DND-41 (cell line): ENCODE measurements around the gene ZNF823.

Experiments
- ATAC-seq: fragments of 200-7000 bp; cut with Tn5 transposase; 3 replicates; pipeline ENCODE4 v1.9.1; 2021; ENCODE audit warnings: low read depth; ENCODE audit not compliant: insufficient read depth
- DNase-seq: peaks from one replicate; pipeline ENCODE4 v3.0.0-alpha.2; 2020
- H2AFZ ChIP-seq: 2 replicates; pipeline ENCODE4 v1.6.0; 2012; ENCODE audit warnings: low read depth, low read length
- H3K27ac ChIP-seq: 2 replicates; pipeline ENCODE4 v1.5.1; 2012; ENCODE audit warnings: low read length, inconsistent platforms
- H3K27me3 ChIP-seq: fragments of 200-600 bp; sonication (generic); 2 replicates; pipeline ENCODE4 v1.6.0; 2012; ENCODE audit warnings: low read length, mild to moderate bottlenecking, inconsistent platforms; ENCODE audit not compliant: insufficient read depth, poor library complexity
- H3K36me3 ChIP-seq: 2 replicates; pipeline ENCODE4 v1.5.1; 2012; ENCODE audit warnings: low read length, inconsistent platforms; ENCODE audit not compliant: insufficient read depth
- H3K4me1 ChIP-seq: 2 replicates; pipeline ENCODE4 v1.5.1; 2012; ENCODE audit warnings: mild to moderate bottlenecking, low read length; ENCODE audit not compliant: insufficient read depth
- H3K4me2 ChIP-seq: 2 replicates; pipeline ENCODE4 v1.6.0; 2012; ENCODE audit warnings: mild to moderate bottlenecking, moderate library complexity, low read length, inconsistent platforms; ENCODE audit not compliant: insufficient read depth
- H3K4me3 ChIP-seq, 2 experiments: fragments of 200-600 bp in 1 of 2; shearing (Covaris generic) in 1 of 2; 2 replicates each; pipeline ENCODE4 v1.5.1; 2012 to 2016; ENCODE audit warnings: inconsistent platforms in 2 of 2, low read length in 2 of 2, mild to moderate bottlenecking in 2 of 2, low read depth in 1 of 2, moderate library complexity in 1 of 2
- H3K79me2 ChIP-seq: 2 replicates; pipeline ENCODE4 v1.6.0; 2012; ENCODE audit warnings: low read length, inconsistent platforms; ENCODE audit not compliant: insufficient read depth
- H3K9ac ChIP-seq: 2 replicates; pipeline ENCODE4 v1.6.0; 2012; ENCODE audit warnings: low read depth, mild to moderate bottlenecking, inconsistent platforms, low read length, moderate library complexity
- H3K9me3 ChIP-seq: 2 replicates; pipeline ENCODE4 v1.5.1; 2012; ENCODE audit warnings: low read length, moderate library complexity, mild to moderate bottlenecking, inconsistent platforms; ENCODE audit not compliant: insufficient read depth, severe bottlenecking
- H4K20me1 ChIP-seq: 2 replicates; pipeline ENCODE4 v1.6.0; 2012; ENCODE audit warnings: low read length; ENCODE audit not compliant: insufficient read depth
- EZH2 ChIP-seq: IDR thresholded peaks from 3 replicates; pipeline ENCODE4 v1.6.1; 2012; ENCODE audit warnings: borderline replicate concordance, low read depth, mild to moderate bottlenecking, moderate library complexity, low read length, inconsistent platforms; ENCODE audit not compliant: severe bottlenecking
- TF ChIP-seq, protein P1 (sequence below): IDR thresholded peaks from 2 replicates; pipeline ENCODE4 v1.5.1; 2012; ENCODE audit warnings: borderline replicate concordance, low read length, moderate library complexity, mild to moderate bottlenecking; ENCODE audit not compliant: poor library complexity, severe bottlenecking; ENCODE audit errors: extremely low read depth

ZNF823 gene

DNA sequence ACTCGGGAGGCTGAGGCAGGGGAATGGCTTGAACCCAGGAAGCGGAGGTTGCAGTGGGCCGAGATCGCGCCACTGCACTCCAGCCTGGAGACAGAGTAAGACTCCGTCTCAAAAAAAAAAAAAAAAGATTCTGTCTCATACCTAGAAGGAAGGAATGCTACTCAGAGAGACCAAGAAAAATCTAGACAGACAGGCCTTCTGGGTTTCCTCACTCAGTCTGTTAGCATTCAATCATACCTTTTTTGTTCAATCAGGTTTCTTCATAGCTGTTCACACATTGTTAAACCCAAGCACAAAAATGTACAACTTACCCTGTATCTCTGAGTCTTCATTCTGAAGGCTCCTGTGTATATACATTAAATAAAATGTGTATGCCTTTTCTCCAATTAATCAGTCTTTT is 40.5 kb downstream of the ZNF823 start:
- H3K27ac ChIP-seq = no peak overlapping the region
- no peaks in the 10 kb centered on the region for H4K20me1 ChIP-seq
- DNase-seq (no peak), ATAC-seq (no peak)
- TF ChIP-seq EZH2 = no peak
- TF ChIP-seq, protein P1, sequence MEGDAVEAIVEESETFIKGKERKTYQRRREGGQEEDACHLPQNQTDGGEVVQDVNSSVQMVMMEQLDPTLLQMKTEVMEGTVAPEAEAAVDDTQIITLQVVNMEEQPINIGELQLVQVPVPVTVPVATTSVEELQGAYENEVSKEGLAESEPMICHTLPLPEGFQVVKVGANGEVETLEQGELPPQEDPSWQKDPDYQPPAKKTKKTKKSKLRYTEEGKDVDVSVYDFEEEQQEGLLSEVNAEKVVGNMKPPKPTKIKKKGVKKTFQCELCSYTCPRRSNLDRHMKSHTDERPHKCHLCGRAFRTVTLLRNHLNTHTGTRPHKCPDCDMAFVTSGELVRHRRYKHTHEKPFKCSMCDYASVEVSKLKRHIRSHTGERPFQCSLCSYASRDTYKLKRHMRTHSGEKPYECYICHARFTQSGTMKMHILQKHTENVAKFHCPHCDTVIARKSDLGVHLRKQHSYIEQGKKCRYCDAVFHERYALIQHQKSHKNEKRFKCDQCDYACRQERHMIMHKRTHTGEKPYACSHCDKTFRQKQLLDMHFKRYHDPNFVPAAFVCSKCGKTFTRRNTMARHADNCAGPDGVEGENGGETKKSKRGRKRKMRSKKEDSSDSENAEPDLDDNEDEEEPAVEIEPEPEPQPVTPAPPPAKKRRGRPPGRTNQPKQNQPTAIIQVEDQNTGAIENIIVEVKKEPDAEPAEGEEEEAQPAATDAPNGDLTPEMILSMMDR = no peak
- H3K4me1 ChIP-seq = peaks cover 34% of the 10 kb centered on the region
- no peak overlapping the region for H3K4me3 ChIP-seq
- H3K4me2 ChIP-seq = no peak overlapping the region
- H3K9ac ChIP-seq = no peak overlapping the region
- no peaks in the 10 kb centered on the region for H3K36me3 ChIP-seq
- H3K27me3 ChIP-seq = no peaks in the 10 kb centered on the region
- no peaks in the 10 kb centered on the region for H3K79me2 ChIP-seq
- H2AFZ ChIP-seq = no peak overlapping the region
- H3K9me3 ChIP-seq = no peaks in the 10 kb centered on the region

DNA sequence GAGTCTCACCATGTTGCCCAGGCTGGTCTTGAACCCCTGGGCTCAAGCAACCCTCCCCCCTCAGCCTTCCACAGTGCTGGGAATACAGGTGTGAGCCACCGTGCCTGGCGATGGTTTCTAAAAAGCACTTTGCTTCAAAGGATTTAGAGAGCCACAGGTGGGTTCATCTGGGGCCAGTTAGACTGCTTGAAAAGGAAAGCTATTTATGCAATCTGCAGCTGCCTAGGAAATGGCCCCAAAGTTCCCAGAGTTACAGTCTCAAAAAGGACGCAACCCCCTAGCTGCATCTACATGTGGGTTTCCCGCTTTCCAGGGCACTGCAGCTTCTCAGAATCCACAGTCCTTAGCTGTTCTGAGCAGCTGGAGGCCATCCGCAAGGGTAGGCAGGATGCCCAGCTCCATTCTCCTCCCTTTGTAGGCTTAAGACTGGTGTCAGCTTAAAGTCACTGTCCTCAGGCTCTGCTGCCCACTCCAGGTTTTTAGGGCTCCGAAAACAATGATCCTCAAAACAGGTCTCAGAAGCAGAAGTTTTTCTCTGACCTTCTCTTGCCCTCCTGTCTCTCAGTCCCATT is 41.4 kb downstream of the ZNF823 start:
- Histone ChIP-seq H3K79me2 (no peaks in the 10 kb centered on the region), H2AFZ (no peak overlapping the region), H3K27ac (no peak overlapping the region), H3K27me3 (no peaks in the 10 kb centered on the region), H3K4me2 (0 out of 2 replicates have a peak overlapping the region, but pooled peaks have one; percentile 7), H4K20me1 (no peaks in the 10 kb centered on the region), H3K9me3 (no peaks in the 10 kb centered on the region), H3K9ac (no peak overlapping the region), H3K4me1 (peaks cover 36% of the 10 kb centered on the region), H3K4me3 (no peak overlapping the region), H3K36me3 (no peaks in the 10 kb centered on the region)
- ATAC-seq (peak; percentile 23; the same call in 2 of the 3 replicates), DNase-seq (peak; percentile 66)
- TF ChIP-seq EZH2 = no peak
- TF ChIP-seq, protein P1 = no peak

DNA sequence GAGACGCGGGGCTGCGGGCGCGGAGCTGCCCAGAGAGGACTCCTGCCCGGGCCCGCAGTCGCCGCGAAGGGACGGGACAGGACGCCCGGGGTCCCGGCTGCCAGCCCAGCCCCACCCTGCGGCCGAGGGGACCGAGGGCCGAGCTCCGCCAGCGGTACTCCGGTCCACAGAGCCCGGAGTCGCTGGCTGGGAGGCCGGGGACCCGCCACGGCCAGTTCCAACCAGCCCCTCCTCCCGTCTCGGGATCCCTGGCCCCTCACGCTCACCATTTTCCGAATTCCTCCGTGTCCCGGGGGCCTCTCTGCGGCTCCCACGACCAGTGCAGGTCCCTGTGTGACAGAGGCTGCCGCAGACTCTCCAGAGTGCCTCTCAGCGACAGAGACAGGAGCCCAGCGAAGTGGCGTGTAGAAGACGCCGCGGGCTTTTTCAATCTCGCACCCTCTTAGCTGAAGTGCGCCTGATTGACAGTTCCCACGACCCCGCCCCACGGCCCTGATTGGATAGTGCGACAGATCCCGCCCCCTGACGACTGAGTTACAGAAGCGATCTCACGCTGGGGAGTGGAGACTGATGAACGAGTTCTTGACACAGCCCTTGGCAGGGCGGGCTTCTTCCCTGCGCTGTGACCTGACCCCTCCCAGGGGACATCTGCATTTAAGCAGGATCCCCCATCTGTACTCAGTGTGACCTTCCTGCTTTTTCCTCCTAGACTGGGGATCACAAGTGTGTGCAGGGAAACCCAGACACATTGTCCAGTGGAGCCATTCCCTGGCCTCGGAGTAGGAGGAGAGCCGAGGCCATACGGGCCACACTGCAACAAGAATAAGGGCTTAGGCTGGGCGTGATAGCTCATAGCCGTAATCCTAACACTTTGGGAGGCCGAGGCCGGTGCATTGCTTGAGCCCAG is 44.0 kb downstream of the ZNF823 start:
- Histone ChIP-seq H2AFZ (peak overlapping the region; percentile 93), H3K4me2 (peak overlapping the region; percentile 62), H3K79me2 (no peaks in the 10 kb centered on the region), H4K20me1 (no peaks in the 10 kb centered on the region), H3K27ac (peak overlapping the region; percentile 74), H3K36me3 (no peaks in the 10 kb centered on the region), H3K4me3 (peak overlapping the region; percentile 74 to 75), H3K9me3 (no peaks in the 10 kb centered on the region), H3K4me1 (peaks cover 36% of the 10 kb centered on the region), H3K27me3 (no peaks in the 10 kb centered on the region), H3K9ac (peak overlapping the region; percentile 80)
- TF ChIP-seq, protein P1 = no peak
- TF ChIP-seq EZH2 = no peak
- peak; percentile 94 for ATAC-seq
- DNase-seq = peak; percentile 99
